PC-3 (cell line): ENCODE measurements around the gene DNM3.

Experiments used
- CTCF ChIP-seq: fragments of 300-600 bp; sonication (generic); conservative IDR thresholded peaks from 2 replicates; pipeline ENCODE4 v1.5.1; 2017; ENCODE audit warnings: antibody characterized with exemption, low read depth, mild to moderate bottlenecking, low read length
- EZH2 ChIP-seq: fragments of 300-600 bp; sonication (generic); IDR thresholded peaks from one replicate; pipeline ENCODE4 v1.6.1; 2017; ENCODE audit warnings: antibody characterized with exemption, mild to moderate bottlenecking, low read length; ENCODE audit not compliant: unreplicated experiment
- EZH2phosphoT487 ChIP-seq: fragments of 300-600 bp; sonication (generic); IDR thresholded peaks from 2 replicates; pipeline ENCODE4 v1.6.1; 2018; ENCODE audit warnings: mild to moderate bottlenecking, antibody characterized with exemption, low read length, borderline replicate concordance

GRCh38 chr1:172431204-172431603 is 589.9 kb downstream of the DNM3 start:
- TF ChIP-seq CTCF, result no peak
- TF ChIP-seq EZH2, result no peak
- no peak for TF ChIP-seq EZH2phosphoT487
